Effector CD8-positive, alpha-beta T cell (primary cell): ENCODE measurements around the gene ETV3.
"Not testable (repeated sequence)": the region's sequence is repeated elsewhere in the genome, so short reads cannot be mapped to it uniquely, and the experiment has no call there.

Source experiments
- DNase-seq: peaks from one replicate; lab custom pipeline; 2025; lab: John Stamatoyannopoulos, UW
- total RNA-seq, 4 experiments: gene quantifications; one replicate each; lab custom pipeline; 2026; lab: John Stamatoyannopoulos, UW

ETV3 gene
- 51.4 to 69.4 (median 60.2) reads per million in 4 experiments for total RNA-seq

DNA sequence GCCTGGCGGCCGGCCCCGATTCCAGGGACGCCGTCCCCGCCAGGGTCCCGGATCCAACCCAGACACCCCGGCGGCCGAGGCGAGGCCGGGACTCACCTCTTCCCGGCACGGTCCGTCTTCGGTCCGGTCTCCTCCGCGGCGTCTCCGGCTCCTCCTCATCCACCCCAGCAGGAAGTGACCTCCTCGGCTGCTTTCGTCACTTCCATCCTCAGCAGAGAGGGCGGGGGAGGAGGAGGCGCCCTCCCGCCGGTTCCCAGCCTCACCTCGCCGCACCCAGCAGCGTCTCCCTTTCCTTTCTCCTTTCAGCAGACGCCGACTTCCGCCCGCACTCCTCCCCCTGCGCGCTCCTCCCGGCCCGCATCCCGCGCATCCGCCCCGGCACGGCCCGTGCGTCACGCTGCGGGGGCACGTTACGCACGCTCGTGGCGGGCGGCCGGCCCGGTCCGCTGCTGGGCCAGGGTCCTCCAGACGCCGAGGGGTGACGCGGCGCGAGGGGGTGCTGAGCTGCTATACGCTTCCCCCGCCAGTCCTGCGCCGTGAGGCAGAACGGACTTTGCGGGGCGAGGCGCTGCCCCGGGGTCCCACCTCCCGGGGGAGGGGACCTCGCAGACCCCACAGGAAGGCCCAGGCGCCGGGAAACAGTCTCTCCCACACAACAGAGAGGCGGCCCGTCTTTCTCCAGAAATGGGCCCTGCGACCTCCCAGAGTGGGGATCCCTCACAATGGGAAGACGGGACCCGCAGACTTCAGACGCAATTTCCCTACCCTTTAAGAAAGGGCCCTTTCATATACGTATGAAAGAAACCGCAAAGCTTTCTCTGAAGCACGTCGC, at the start of gene ETV3:
ETV3 (minus strand) TSS at position 176 of the 832 bp plus-strand sequence. CDS start 2,043 bp downstream, outside the sequence.
- peak; percentile 78 for DNase-seq

DNA sequence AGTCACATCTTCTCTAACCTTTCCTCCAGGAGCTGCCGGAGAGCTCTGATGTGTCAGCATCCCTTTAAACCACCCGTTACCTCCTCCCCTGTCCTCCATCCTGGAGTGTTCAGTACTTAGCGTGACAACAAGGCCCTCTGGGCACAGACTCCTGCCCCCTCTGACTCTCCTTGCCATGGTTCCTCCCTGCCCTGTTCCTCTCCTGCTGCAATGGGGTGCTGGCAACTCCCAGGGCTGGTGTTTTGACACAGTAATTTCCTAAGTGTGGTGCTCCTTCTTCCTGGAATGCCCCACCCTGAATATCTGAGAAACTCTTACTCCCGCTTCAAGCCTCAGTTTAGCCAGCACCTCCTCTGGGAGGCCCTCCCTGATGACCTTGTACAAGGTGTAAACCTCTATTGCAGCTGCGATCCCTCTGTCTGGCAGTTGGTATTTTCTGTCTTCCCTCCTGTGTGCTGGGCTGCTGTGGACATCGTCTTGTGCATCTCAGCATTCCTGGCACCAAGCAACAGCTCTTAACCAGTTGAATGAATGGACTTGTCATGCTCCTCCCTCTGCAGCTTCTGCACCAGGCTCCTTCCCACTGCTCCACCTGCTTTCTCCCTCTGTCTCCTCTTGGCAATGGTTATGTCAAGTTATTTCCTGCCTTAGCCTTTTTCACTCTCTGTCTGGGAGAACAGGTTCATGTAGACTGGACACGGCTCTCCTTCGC, 48.2 kb upstream of the ETV3 start:
- DNase-seq: no peak

- no peak for DNase-seq
Observed at GRCh38 chr1:157183870-157184269, 45.7 kb upstream of the ETV3 start.

DNA sequence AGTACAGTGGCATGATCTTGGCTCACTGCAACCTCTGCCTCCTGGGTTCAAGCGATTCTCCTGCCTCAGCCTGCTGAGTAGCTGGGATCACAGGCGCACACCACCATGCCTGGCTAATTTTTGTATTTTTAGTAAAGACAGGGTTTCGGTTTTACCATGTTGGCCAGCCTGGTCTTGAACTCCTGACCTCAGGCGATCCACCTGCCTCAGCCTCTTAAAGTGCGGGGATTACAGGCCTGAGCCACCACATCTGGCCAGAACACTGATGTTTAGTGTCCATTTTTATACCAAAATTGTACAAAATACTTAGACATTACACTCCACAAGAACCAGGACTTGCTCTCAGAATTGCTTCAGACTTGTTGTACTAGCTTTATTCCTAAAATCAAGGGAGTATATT, 44.2 kb upstream of the ETV3 start:
- not testable (repeated sequence) for DNase-seq

- DNase-seq: no peak
Observed at GRCh38 chr1:157181790-157182189, 43.6 kb upstream of the ETV3 start.

DNA sequence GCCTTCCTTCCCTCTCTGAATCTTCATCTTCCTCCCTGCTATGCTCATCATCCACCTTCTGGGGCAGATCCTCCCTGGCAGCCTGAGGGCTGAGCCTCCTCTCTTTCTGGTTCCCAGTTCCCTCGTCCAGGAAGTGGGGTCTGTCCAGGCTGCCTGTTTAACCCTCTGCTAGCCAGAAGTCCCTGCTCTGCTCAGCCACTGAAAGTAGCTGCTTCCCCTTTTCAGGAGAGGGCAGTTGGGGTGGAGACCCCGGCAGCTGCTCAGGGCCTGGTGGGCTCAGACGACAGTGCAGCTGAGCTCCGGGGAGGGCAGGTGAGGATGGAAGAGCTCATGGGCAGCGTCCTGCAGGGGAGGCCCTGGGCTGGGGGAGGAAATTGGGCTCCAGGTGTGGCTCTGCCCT, 43.1 kb upstream of the ETV3 start:
- DNase-seq: no peak

DNA sequence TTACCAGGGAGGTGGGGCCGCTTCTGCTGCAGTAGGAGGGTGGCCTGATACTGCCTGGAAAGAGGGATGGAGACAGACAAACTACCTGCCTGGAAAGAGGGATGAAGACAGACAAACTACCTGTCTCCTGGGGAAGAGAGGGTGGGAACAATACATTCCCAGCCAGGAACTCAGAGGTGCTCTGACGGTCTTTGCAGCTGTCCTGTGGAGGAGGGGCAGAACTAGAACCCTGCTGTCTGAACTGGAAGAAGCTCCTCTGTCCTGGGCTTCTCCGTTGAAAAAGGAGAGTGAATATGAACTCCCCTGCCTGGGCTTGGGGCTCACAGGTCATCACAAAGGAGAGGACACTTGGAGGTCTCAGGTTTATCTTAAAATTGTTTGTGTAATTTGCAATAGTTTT, 40.3 kb upstream of the ETV3 start:
- DNase-seq: no peak

- DNase-seq: no peak
Observed at GRCh38 chr1:157177733-157178394, 39.7 kb upstream of the ETV3 start.

DNA sequence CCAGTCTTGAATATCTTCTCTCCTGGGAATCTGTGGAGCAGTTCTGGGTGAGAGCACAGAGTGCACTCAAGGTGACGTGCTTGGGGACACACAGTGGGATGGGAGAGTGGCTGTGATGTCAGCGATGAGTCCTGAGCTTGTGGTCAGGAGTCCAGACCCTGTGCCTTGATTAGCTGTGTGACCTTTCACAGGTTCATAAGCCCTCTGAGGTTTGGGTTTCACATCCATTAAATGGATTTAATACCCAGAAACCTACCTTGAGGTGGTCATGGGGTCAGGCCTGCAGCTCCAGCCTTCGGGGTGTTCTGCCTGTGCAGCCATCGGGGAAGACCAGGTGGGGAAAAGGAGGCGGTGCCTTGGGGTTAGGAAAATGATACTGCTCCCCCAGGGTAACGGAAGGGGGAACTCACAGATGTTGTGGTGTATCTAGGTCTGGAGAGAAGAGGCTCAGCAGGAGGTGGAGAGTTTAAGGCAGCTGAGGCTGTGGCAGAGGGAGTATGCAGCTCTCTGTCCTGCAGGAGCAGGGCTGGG, 38.5 kb upstream of the ETV3 start:
- DNase-seq: no peak

DNA sequence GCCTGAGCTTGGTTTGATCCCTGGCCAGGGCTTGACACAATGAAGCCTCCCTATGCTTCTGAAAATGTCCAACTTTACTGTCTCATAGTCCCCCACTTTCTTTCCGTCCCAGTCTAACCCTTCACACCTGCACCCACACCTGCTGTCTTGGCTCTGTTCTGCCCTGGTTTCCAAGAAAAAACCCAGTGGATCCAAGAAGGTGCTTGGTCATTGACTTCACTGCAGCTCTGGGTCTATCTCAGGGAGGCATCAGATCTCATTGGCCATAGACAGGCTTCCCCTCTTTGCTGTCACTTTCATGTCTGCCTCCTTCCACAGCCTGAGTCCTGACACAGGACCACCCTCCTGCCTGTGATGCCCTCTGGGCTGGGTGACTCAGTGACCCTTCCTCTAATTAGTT, 37.8 kb upstream of the ETV3 start:
- no peak for DNase-seq

GRCh38 chr1:157173900-157174410, 35.8 kb upstream of the ETV3 start:
- DNase-seq: no peak

DNA sequence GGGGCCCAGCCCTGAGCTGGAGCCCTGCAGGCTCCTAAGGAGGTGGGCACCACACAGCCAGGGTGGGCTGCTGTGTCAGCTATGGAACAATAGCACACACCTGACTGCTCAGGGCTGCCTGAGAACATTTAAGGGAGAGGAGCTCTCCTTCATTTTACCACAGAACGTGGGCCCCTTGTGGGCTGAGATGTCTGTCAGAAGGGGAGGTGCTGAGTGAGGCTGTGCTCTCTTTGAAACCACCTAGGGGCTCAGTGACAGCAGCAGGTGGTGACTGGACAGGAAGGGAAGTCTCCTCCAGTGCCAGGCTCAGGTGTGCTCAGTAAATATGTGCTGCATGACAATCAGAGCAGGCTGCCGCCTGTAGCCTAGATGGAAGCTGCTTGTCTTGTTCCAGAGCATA, 35.0 kb upstream of the ETV3 start:
- DNase-seq: not testable (repeated sequence)

GRCh38 chr1:157172591-157172990, 34.4 kb upstream of the ETV3 start:
- DNase-seq: not testable (repeated sequence)

- not testable (repeated sequence) for DNase-seq
Observed at GRCh38 chr1:157171903-157172503, 33.8 kb upstream of the ETV3 start.

- DNase-seq: no peak
Observed at GRCh38 chr1:157170677-157171515, 32.7 kb upstream of the ETV3 start.

DNA sequence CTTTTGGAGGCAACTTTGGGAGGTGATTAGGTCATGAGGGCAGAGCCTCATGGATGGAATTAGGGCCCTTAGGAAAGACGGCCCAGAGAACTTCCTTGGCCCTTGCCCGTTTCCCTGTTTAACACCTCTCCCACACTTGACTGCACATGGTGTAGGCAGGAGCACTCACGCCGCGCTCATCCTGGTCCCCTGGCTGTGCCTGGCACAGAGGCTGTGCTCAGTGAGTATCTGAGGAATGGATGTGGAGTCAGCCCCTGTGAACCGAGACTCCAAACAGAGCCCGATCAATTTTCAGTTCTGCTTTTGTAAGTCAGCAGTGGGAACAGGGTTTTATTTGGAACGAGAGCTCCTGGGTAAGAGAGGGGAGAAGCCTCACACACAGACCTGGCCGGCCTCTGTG, 29.8 kb upstream of the ETV3 start:
- no peak for DNase-seq

- no peak for DNase-seq
Observed at GRCh38 chr1:157167437-157167836, 29.2 kb upstream of the ETV3 start.

GRCh38 chr1:157166590-157166989, 28.4 kb upstream of the ETV3 start:
- DNase-seq: no peak

- DNase-seq: peak; percentile 61
Observed at GRCh38 chr1:157163273-157164127, 25.3 kb upstream of the ETV3 start.

DNA sequence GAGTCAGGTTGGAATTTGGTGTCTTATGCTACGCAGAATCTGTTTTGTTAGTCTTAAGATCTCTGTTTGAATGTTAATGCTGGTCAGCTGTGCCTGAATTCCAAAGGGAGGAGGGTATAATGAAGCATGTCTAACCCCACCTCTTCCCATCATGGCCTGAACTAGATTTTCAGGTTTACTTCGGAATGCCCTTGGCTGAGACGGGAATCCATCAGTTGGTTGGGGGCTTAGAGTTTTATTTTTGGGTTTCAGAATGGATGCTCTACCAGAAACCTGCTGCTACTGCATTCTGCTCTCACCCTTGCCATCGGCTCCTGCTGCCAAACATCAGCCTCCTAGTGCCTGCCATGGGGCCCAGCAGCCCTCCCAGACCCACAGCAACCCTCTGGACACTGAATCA, 24.1 kb upstream of the ETV3 start:
- DNase-seq: no peak
